K562 (cell line): ENCODE data around the gene DARS1. TPM values are rescaled to one million over a fixed set of nuclear protein-coding genes. Genes with fewer than 3 reads are reported as not detected.

Experiments
- CHD7 ChIP-seq: fragments of 200-600 bp; sonication (generic); IDR thresholded peaks from one replicate; pipeline ENCODE4 v1.6.1; 2012; ENCODE audit warnings: mild to moderate bottlenecking, low read depth, low read length, inconsistent platforms
- ELK1 ChIP-seq: sonication (generic); formaldehyde crosslinking; IDR thresholded peaks from 2 replicates; pipeline ENCODE4 v1.8.1; 2022; ENCODE audit warnings: missing genetic modification reagents
- KLF13 ChIP-seq: fragments of 450-650 bp; IDR thresholded peaks from 2 replicates; pipeline ENCODE4 v1.6.1; 2016; ENCODE audit warnings: missing genetic modification characterization, low read depth, mild to moderate bottlenecking, missing compliant biosample characterization, moderate library complexity, borderline replicate concordance
- polyA plus RNA-seq, 8 experiments: library from polyadenylated mRNA; depleted of rRNA in 4 of 8; stranded (reverse) in 5 of 8; unstranded in 3 of 8; fragments of >200 nt; fragmentation: Nextera tagmentation in 2 of 8; fragmentation: Illumina TruSeq in 1 of 8; extraction: Ambion mirVana in 2 of 8; extraction: Trizol in 1 of 8; gene quantifications; 2 replicates each; pipeline versions ENCODE4 v1.2.1 to v1.2.3, GENCODE V29; 2011 to 2014; ENCODE audit warnings: inconsistent platforms in 1 of 8, missing spikeins in 1 of 8
- total RNA-seq, 7 experiments: library from RNA; depleted of rRNA in 6 of 7; stranded (reverse); fragments of >200 nt in 6 of 7; fragmentation: Illumina TruSeq in 2 of 7; extraction: Trizol in 2 of 7; gene quantifications; 2 replicates each; pipeline versions ENCODE4 v1.2.1 to v1.2.3, GENCODE V29; 2011 to 2021; ENCODE audit warnings: low replicate concordance in 1 of 7

DARS1 gene
- total and polyA plus RNA-seq, 9 of the 15 experiments (the other 6 are each of a cell fraction or from before 2014, with no cell fraction given), result 91.5 to 239 (median 98.0) TPM

- TF ChIP-seq CHD7 (no peak), KLF13 (tag) (no peak), ELK1 (CRISPR knock-in tag) (no peak)
These were observed 39.9 kb upstream of the DARS1 start (continued) for GRCh38 chr2:136025057-136025973.
